Measurements from ENCODE around the gene APOB.

DNA sequence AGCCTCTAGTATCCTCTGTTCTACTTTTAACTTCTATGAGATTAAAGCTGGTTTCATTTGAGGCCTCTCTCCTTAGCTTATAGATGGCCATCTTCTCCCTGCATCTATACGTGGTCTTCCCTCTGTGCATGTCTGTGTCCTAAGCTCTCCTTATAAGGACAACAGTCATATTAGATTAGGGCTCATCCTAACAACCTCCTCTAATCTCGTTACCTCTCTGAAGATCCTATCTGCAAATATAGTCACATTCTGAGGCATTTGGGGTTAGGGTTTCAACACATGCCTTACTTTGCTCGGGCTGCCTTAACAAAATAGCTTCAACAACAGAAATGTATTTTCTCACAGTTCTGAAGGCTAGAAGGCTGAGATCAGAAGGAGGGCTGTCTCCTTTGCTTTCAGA lies 11.6 kb upstream of the APOB start:
- TF ChIP-seq, protein P1, sequence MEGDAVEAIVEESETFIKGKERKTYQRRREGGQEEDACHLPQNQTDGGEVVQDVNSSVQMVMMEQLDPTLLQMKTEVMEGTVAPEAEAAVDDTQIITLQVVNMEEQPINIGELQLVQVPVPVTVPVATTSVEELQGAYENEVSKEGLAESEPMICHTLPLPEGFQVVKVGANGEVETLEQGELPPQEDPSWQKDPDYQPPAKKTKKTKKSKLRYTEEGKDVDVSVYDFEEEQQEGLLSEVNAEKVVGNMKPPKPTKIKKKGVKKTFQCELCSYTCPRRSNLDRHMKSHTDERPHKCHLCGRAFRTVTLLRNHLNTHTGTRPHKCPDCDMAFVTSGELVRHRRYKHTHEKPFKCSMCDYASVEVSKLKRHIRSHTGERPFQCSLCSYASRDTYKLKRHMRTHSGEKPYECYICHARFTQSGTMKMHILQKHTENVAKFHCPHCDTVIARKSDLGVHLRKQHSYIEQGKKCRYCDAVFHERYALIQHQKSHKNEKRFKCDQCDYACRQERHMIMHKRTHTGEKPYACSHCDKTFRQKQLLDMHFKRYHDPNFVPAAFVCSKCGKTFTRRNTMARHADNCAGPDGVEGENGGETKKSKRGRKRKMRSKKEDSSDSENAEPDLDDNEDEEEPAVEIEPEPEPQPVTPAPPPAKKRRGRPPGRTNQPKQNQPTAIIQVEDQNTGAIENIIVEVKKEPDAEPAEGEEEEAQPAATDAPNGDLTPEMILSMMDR (IDR thresholded peaks at IDR 0.05; ENCODE audit: low read depth, low read length, poor library complexity, severe bottlenecking), result no peak
- TF ChIP-seq EZH2phosphoT487 (IDR thresholded peaks at IDR 0.05; ENCODE audit: borderline replicate concordance, low read length), result no peak

All from DOHH2 (cell line).